Right hindlimb (tissue), 1 donor: ENCODE measurements around the gene CA10.

ENCODE experiments used
- DNase-seq: peaks from one replicate; pipeline ENCODE4 v3.0.0-alpha.2; 2018

Gene CA10

GRCh38 chr17:51630101-51630671 lies 528.3 kb downstream of the CA10 start:
- no peak for DNase-seq

- DNase-seq, result no peak
These were observed 529.3 kb downstream of the CA10 start for GRCh38 chr17:51629232-51629631.

DNA sequence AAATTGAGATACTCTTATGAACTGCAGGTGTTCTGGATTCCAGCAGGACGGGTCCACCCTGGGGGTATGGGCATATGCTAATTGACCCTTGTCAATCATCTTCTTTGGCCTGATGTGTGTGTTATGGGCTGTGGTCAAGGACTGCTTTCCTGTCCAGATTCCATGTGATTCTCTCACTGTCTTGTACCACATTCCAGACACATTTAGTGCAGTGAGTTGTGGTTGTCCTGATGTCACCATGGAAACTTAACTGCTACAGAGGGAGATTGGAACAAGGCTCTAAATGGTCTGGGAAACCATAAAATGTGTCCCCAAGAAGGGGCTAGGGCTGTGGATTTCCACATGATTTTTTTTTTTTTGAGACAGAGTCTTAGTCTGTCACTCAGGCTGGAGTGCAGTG lies 530.7 kb downstream of the CA10 start:
- DNase-seq, result no peak

- peak; percentile 31 for DNase-seq
These were observed 540.0 kb downstream of the CA10 start for GRCh38 chr17:51618476-51618875.

- DNase-seq, result peak; percentile 52
These were observed 540.5 kb downstream of the CA10 start for GRCh38 chr17:51617986-51618385.

DNA sequence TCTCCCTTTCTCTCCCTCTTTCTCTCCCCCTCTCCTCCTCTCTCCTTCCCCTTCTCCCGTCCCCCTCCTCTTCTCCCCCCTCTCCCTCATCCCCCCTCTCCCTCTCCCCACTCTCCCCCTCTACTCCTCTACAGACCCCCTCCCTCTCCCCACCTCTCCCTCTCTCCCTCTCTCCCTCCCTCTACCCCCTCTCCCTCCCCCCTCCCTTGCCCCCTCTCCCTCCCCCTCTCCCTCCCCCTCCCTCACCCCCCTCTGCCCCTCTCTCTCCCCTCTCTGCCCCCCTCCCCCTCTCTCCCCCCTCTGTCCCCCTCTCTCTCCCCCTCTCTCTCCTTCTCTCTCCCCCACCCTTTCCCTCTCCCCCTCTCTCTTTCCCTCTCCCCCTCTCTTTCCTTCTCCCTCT lies 545.3 kb downstream of the CA10 start:
- no peak for DNase-seq

DNA sequence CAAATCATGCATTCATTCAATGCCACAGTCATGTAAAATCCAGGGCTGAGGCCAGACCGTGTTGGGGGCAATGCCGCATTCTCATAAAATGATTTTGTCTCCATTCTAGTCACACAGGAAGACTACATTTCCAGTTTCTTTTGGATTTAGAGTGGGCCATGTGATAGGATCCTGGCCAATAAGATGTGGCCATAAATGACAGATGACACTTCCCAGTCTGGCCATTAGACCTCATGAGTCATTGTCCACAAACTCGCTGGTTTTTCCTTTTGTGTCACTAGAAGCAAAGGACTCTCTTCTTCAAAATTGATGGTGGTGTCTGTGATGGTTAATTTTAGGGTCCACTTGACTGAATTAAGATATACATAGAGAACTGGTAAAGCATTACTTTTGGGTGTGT lies 545.8 kb downstream of the CA10 start:
- DNase-seq, result no peak

- DNase-seq, result no peak
These were observed 546.9 kb downstream of the CA10 start for GRCh38 chr17:51611585-51611984.

DNA sequence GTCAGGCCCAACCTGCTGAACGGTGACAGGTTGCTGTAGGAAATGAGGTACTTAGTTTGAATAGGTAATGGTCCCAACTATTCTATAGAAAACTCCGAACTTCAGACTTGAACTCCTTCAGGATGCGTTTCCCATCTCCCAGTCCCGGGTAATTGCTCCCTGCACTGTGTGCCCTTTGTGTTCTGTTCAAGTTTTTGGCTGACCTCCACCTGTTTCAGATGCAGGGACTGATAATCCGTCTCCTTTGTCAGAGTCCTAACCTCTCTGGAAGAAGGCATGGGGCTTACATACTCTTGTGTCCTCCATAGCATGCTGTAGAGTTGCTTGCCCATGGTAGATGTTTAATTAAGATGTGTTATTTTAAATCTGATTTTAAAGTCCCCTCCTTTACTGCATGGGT lies 547.7 kb downstream of the CA10 start:
- DNase-seq, result no peak

- DNase-seq, result no peak
These were observed 548.4 kb downstream of the CA10 start for GRCh38 chr17:51610155-51610554.

DNA sequence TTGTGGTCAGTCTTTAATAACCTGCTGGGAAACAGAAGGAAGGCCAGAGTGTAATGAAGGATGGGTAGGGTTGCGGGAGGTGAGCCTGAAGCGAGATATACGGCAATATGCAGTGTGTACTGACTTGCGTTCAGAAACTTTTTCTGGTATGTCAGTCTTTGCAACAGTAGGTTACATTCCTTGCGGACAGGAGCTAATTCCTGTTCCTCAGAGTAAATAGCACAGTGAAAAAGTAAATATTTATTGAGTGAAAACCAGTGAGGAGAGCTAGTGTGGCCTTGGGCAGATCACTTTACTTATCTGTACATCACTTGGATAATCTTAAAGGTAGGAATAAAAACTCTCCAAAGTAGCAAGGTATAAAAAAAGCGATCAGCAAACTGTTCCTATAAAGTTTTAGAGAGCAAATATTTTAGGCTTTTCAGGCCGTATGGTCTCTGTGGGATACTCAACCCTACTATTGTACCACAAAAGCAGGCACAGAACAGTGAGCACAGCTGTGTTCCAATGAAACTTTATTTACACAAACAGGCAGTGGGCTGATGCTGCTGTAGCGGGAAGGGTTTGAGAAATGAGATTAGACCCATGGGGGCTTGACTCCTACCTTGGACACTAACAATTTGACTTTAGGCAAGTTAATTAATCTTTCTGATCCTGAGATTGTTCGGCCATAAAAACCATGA lies 550.1 kb downstream of the CA10 start:
- DNase-seq, result no peak

- no peak for DNase-seq
These were observed 551.0 kb downstream of the CA10 start for GRCh38 chr17:51607512-51607911.

- DNase-seq, result no peak
These were observed 554.1 kb downstream of the CA10 start for GRCh38 chr17:51604299-51605020.

DNA sequence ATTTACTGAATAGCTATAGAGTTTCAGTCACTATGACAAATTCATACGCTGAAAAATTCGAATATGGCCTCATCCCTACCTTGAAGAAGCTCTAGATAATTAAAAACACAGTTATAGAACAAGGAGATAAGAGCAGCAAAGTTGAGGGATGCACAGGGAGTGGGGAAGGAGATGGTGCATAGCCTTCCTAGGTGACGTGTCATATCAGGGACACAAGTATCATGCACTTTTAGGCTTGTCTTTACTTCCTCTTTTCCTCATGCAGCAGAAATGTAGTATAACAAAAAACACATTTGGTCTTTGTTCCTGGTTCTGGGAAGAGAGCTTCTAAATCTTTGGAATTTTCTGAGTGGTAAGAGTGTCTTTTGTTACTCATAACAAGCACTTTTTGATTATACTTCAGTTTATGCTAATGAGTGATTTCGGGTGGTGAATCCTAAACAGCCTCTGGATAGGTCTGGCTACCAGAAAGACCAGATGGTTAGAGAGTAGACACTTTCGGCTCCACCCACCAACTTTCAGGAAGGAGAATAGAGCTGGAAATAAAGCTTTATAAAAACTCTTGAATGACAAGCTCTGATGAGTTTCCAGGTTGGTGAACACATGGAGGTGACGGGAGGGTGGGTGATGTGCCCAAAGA lies 556.8 kb downstream of the CA10 start:
- DNase-seq, result no peak

GRCh38 chr17:51598824-51599223 lies 559.7 kb downstream of the CA10 start:
- DNase-seq, result no peak

GRCh38 chr17:51597345-51597744 lies 561.2 kb downstream of the CA10 start:
- no peak for DNase-seq

DNA sequence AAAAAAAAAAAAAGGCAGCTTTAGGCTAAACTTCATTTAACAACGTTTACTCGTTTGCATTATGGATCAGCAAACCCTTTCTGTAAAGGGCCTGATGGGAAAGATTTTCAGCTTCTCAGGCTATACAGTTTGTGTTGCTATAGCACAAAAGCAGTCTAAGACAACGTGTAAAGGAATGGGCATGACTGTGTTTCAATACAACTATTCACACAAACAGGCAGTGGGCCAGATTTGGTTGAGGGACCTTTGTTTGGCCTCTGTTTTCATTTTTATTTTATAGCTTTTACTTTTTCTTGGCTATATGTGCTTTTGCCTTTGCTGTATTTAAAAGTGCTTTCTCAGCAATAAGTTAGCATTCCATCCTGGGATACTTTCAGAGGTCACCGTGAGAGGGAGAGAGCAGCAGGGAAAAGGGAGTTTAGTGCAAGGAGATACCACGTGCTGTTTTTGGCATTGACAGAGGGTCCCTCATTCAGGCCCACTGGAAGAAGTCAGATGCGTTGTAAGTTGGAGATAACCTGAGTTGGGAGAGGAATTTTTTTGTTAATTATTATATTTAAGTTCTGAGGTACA lies 562.6 kb downstream of the CA10 start:
- peak; percentile 42 for DNase-seq

DNA sequence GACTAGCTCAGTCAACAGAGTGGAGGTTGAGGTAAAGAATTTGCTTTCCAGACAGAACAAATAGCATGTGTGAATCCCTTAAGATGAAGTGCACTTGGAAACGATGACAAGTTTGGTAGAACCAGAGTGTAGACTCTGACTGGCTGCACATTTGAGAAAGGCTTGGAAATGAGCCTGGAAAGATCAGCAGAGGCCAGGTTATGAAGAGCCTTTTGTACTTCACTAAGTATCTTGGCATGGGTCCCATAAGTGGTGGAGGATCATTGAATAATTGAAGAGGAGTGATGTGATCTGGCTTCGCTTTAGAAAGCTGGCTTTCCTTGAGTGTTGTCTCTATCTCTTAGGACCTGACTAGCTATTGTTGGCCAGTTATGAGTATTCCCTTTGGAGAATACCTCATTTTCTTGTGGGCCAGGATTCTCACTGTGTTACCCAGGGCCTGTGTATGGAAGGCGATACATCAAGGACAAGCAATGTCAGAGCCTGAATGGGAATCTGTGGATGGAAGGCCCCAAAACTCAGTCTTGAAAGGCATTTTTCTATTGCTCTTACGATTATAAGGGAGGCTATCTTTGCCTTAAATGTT lies 568.4 kb downstream of the CA10 start:
- DNase-seq, result peak; percentile 70

GRCh38 chr17:51588063-51588462 lies 570.5 kb downstream of the CA10 start:
- DNase-seq, result no peak

- no peak for DNase-seq
These were observed 571.0 kb downstream of the CA10 start for GRCh38 chr17:51587516-51587915.

GRCh38 chr17:51585514-51586104 lies 572.9 kb downstream of the CA10 start:
- DNase-seq, result no peak

- DNase-seq, result no peak
These were observed 577.6 kb downstream of the CA10 start for GRCh38 chr17:51580869-51581268.
